CD4-positive, alpha-beta memory T cell (primary cell): ENCODE results near the gene PRKD1. TPM values are rescaled to one million over a fixed set of nuclear protein-coding genes. Genes with fewer than 3 reads are reported as not detected.

Source experiments
- CTCF ChIA-PET: fragments of 350-600 bp; sonication (Branson Sonifier 250); formaldehyde crosslinking; loops from one replicate; lab custom pipeline; 2021; ENCODE audit warnings: inconsistent platforms; ENCODE audit not compliant: partially characterized antibody; lab: Charles Lee
- POLR2A ChIA-PET: fragments of 350-600 bp; sonication (Branson Sonifier 250); formaldehyde crosslinking; loops from one replicate; lab custom pipeline; 2021; ENCODE audit not compliant: partially characterized antibody; lab: Charles Lee
- DNase-seq, 5 donors: peaks; one replicate each; pipeline versions ENCODE4 v3.0.0 to v3.0.0-alpha.2; 2020 to 2022; ENCODE audit warnings: mixed read lengths in 1 of 5
- H3K27ac ChIP-seq: one replicate; pipeline ENCODE4 v1.7.0; 2013; ENCODE audit warnings: low read depth, low read length
- H3K27me3 ChIP-seq: 2 replicates; pipeline ENCODE4 v1.7.0; 2013; ENCODE audit warnings: mild to moderate bottlenecking, low read length, moderate library complexity; ENCODE audit not compliant: insufficient read depth
- H3K36me3 ChIP-seq: 2 replicates; pipeline ENCODE4 v1.7.0; 2013; ENCODE audit warnings: mild to moderate bottlenecking, low read length, moderate library complexity; ENCODE audit not compliant: insufficient read depth
- H3K4me1 ChIP-seq: 2 replicates; pipeline ENCODE4 v1.7.0; 2013; ENCODE audit warnings: mild to moderate bottlenecking, low read length, moderate library complexity; ENCODE audit not compliant: insufficient read depth
- H3K4me3 ChIP-seq, 2 donors: one replicate each; pipeline ENCODE4 v1.7.0; 2013; ENCODE audit warnings: low read length in 2 of 2, mild to moderate bottlenecking in 1 of 2
- H3K9me3 ChIP-seq, 2 donors: one replicate each; pipeline ENCODE4 v1.7.0; 2013; ENCODE audit warnings: low read length in 2 of 2, control low read depth in 1 of 2; ENCODE audit not compliant: control insufficient read depth in 1 of 2
- H3K27ac Mint-ChIP-seq, 7 donors: one replicate each; pipeline ENCODE4 v1.8.0; 2020 to 2021; ENCODE audit warnings: mixed read lengths in 7 of 7, mild to moderate bottlenecking in 6 of 7, inconsistent platforms in 3 of 7, moderate library complexity in 3 of 7
- H3K27me3 Mint-ChIP-seq, 2 donors: one replicate each; pipeline ENCODE4 v1.8.0; 2020 to 2021; ENCODE audit warnings: mixed read lengths in 2 of 2
- H3K36me3 Mint-ChIP-seq, 2 donors: one replicate each; pipeline ENCODE4 v1.8.0; 2020 to 2021; ENCODE audit warnings: mixed read lengths in 2 of 2, inconsistent platforms in 1 of 2, mild to moderate bottlenecking in 1 of 2
- H3K4me1 Mint-ChIP-seq, 4 donors: one replicate each; pipeline ENCODE4 v1.8.0; 2020 to 2021; ENCODE audit warnings: mixed read lengths in 4 of 4, mild to moderate bottlenecking in 1 of 4
- H3K4me3 Mint-ChIP-seq, 8 donors: one replicate each; pipeline ENCODE4 v1.8.0; 2020 to 2021; ENCODE audit warnings: mixed read lengths in 8 of 8, mild to moderate bottlenecking in 7 of 8, moderate library complexity in 6 of 8, inconsistent platforms in 3 of 8
- H3K9me3 Mint-ChIP-seq, 8 donors: one replicate each; pipeline ENCODE4 v1.8.0; 2020 to 2021; ENCODE audit warnings: mixed read lengths in 8 of 8, mild to moderate bottlenecking in 5 of 8, inconsistent platforms in 3 of 8, moderate library complexity in 1 of 8
- intact Hi-C: fragments of 100-400 bp; cut with micrococcal nuclease; formaldehyde crosslinking; loops from one replicate; pipeline ENCODE4 v1.15.1; 2023
- polyA plus RNA-seq, 2 donors: library from polyadenylated mRNA; unstranded; fragments of 300-500 nt; fragmentation: Illumina TruSeq; gene quantifications; one replicate each; pipeline ENCODE4 v1.2.3, GENCODE V29; 2021
- total RNA-seq, 2 experiments: library from RNA; stranded (reverse); gene quantifications; one replicate each; pipeline ENCODE4 v1.2.3, GENCODE V29; 2021

The PRKD1 gene
- total and polyA plus RNA-seq, 4 experiments from 2014 or later = not detected

DNA sequence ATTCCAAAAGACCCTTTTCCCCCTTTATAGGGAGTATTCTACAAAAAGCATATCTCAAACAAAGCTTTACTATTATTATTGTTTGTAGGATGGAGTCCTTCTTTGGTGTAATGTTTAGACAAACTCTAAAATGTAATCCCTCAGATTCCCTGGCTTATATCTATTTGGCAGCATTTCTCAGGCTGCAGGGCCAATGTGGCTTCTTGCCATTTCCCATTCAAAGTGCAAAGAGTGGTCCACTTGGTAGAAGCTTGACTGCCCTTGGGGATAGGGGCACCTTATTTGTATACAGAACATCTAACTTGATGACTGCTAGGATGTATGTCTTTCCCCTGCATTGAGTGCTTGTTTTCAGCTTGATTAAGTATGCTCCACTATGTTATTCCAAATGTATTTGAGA, 242.7 kb downstream of the PRKD1 start:
- Histone ChIP-seq H3K36me3 (no peaks in the 10 kb centered on the region), H3K9me3 (no peaks in the 10 kb centered on the region), H3K27ac (no peak overlapping the region), H3K4me3 (no peak overlapping the region), H3K4me1 (no peaks in the 10 kb centered on the region), H3K27me3 (no peaks in the 10 kb centered on the region)
- intact Hi-C loops = no loop called here
- POLR2A ChIA-PET = no interaction called here
- Mint-ChIP-seq H3K27me3 (no peaks in the 10 kb centered on the region), H3K4me3 (no peak overlapping the region), H3K36me3 (no peaks in the 10 kb centered on the region), H3K27ac (no peak overlapping the region), H3K9me3 (peaks cover 2 to 22% (median 12%) of the 10 kb centered on the region in 8 donors), H3K4me1 (no peaks in the 10 kb centered on the region)
- no peak for DNase-seq
- CTCF ChIA-PET = no interaction called here

DNA sequence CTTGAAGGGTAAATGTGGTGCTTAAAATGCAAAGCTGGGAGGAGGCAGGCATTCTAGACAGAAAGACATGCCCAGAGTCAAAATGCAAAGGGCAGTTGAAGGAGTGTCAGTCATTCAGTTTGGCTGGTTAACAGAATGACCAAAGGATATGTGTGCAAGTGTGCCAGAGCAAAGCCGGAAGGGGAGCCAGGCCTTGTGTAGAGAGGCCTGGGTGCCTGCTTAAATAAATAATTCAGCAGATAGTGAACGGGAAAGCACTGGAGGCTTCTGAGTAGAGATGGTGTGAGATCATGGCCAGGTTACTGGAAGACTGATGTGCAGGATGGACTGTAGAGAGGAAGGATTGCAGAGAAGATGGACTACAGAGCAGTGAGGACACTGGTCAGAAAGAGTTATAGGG, 244.9 kb downstream of the PRKD1 start:
- POLR2A ChIA-PET = no interaction called here
- no peak overlapping the region for H3K4me3 ChIP-seq
- intact Hi-C loops = no loop called here
- DNase-seq = no peak
- no peaks in the 10 kb centered on the region for H3K9me3 ChIP-seq
- no peaks in the 10 kb centered on the region for H3K36me3 Mint-ChIP-seq
- H3K4me1 ChIP-seq = no peaks in the 10 kb centered on the region
- H3K27ac ChIP-seq = no peak overlapping the region
- H3K27me3 Mint-ChIP-seq = no peaks in the 10 kb centered on the region
- H3K36me3 ChIP-seq = no peaks in the 10 kb centered on the region
- CTCF ChIA-PET = no interaction called here
- no peaks in the 10 kb centered on the region for H3K4me1 Mint-ChIP-seq
- peaks cover 2 to 24% (median 7%) of the 10 kb centered on the region in 8 donors for H3K9me3 Mint-ChIP-seq
- H3K27me3 ChIP-seq = no peaks in the 10 kb centered on the region
- no peak overlapping the region for H3K4me3 Mint-ChIP-seq
- no peak overlapping the region for H3K27ac Mint-ChIP-seq

DNA sequence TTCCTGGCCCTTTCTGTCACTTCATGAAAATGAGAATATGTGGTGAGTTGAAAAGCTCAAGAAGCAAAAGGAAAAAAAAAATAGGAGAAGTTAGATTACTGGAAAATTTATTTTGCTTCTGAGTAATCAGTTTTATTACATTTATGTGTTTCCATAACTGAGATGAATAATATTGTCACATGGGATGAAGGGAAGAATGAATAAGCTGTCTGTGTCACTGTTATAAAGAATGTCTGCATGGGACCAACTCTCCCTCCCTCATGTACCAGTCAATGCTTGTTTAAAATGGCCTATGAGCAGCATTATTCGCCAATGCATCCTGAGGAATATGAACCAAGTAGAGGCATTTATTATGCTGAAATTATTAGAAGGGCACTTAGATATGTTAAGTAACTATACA, 246.3 kb downstream of the PRKD1 start:
- no peaks in the 10 kb centered on the region for H3K4me1 Mint-ChIP-seq
- Histone ChIP-seq H3K36me3 (no peaks in the 10 kb centered on the region), H3K4me3 (no peak overlapping the region), H3K9me3 (no peaks in the 10 kb centered on the region), H3K4me1 (no peaks in the 10 kb centered on the region), H3K27me3 (no peaks in the 10 kb centered on the region), H3K27ac (no peak overlapping the region)
- H3K27ac Mint-ChIP-seq = no peak overlapping the region
- CTCF ChIA-PET = no interaction called here
- no peak overlapping the region for H3K4me3 Mint-ChIP-seq
- no peaks in the 10 kb centered on the region for H3K27me3 Mint-ChIP-seq
- POLR2A ChIA-PET = no interaction called here
- DNase-seq = no peak
- H3K9me3 Mint-ChIP-seq = peaks cover 2 to 19% (median 7%) of the 10 kb centered on the region in 8 donors
- intact Hi-C loops = no loop called here
- H3K36me3 Mint-ChIP-seq = no peaks in the 10 kb centered on the region

DNA sequence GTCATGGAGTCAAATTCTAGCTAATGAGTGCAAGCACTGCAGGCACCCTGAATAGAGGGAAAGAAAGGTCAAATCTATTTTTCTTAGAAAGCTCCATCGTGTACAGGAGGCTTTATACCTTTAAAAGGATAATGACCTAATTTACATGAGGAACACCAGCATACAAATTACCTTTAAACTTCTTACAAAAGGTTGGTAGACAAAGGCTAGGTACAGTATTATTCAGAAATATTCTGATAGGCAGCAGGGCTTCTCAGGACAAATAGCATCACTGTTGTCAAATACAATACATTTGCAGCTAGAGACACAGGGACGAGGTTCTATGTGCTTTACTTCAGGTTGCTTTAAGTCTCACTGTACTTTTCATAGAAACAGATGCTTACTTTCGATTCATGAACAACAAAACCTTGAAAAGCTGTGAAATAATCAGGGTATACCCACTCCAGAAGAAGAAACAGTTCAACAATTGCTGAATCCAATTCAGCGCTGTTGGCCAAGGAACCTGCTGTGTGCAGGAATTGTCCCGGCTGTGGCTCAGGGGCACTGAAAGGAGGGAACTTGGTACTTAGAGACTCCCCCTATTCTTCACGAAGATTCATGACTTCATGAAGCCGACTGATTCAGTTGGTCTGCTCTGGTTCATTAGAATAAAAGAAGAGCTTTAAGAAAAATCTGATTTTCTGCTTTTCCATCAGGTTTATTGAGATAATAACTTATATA, 252.9 kb downstream of the PRKD1 start:
- intact Hi-C loops = no loop called here
- no peak for DNase-seq
- no peaks in the 10 kb centered on the region for H3K4me1 Mint-ChIP-seq
- POLR2A ChIA-PET = no interaction called here
- no peaks in the 10 kb centered on the region for H3K9me3 ChIP-seq
- no peak overlapping the region for H3K27ac Mint-ChIP-seq
- CTCF ChIA-PET = no interaction called here
- no peaks in the 10 kb centered on the region for H3K36me3 Mint-ChIP-seq
- H3K9me3 Mint-ChIP-seq = peaks cover 1 to 12% (median 7%) of the 10 kb centered on the region in 8 donors
- no peak overlapping the region for H3K4me3 ChIP-seq
- no peaks in the 10 kb centered on the region for H3K27me3 ChIP-seq
- no peak overlapping the region for H3K4me3 Mint-ChIP-seq
- H3K27ac ChIP-seq = no peak overlapping the region
- H3K4me1 ChIP-seq = no peaks in the 10 kb centered on the region
- H3K36me3 ChIP-seq = no peaks in the 10 kb centered on the region
- no peaks in the 10 kb centered on the region for H3K27me3 Mint-ChIP-seq

DNA sequence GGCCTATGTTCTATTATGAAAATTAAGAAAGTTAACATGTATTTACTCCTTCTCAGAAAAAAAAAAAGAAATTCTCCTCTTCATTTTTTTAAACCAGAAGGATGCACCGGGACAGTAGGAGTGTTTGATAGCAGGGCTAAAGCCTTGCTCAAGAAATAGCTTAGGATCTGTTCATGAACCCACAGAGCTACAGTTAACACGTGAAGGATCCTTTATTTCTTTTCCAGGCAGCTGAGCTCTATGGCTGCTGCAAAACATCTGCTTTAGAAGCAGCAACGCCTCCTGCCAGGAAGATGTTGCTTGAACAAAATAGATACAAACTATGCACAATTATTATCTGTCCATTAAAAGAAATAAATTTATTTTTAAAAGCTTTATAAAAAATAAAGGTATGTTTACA, 254.8 kb downstream of the PRKD1 start:
- POLR2A ChIA-PET = no interaction called here
- H3K4me3 ChIP-seq = no peak overlapping the region
- DNase-seq = no peak
- H3K4me1 Mint-ChIP-seq = no peaks in the 10 kb centered on the region
- H3K27me3 ChIP-seq = no peaks in the 10 kb centered on the region
- H3K9me3 Mint-ChIP-seq = peaks cover 0 to 8% (median 6%) of the 10 kb centered on the region in 8 donors
- H3K4me3 Mint-ChIP-seq = no peak overlapping the region
- H3K36me3 Mint-ChIP-seq = no peaks in the 10 kb centered on the region
- intact Hi-C loops = no loop called here
- no peaks in the 10 kb centered on the region for H3K27me3 Mint-ChIP-seq
- H3K9me3 ChIP-seq = no peaks in the 10 kb centered on the region
- no peak overlapping the region for H3K27ac ChIP-seq
- H3K27ac Mint-ChIP-seq = no peak overlapping the region
- CTCF ChIA-PET = no interaction called here
- H3K36me3 ChIP-seq = no peaks in the 10 kb centered on the region
- H3K4me1 ChIP-seq = no peaks in the 10 kb centered on the region

DNA sequence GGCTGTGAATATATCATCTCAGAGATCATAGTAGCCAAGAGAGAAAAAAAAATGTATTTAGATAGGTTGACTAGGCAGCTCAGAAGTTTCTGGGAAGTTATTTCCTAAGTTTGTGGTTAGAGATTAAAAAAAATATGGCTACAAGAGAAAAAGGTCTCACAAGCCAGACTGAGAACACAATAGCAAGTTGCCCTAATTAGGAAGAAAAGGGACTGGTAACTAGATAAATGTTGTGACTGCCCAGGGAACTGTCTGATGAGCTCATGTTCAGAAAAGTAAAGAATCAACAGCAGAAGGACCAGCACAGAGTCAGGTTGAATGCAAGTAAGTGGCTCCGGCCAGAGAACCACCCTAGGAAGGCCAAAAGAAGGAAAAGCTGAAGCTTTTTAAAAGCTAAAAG, 256.6 kb downstream of the PRKD1 start:
- Histone ChIP-seq H3K9me3 (no peaks in the 10 kb centered on the region), H3K27me3 (no peaks in the 10 kb centered on the region), H3K4me1 (no peaks in the 10 kb centered on the region), H3K27ac (no peak overlapping the region), H3K36me3 (no peaks in the 10 kb centered on the region), H3K4me3 (no peak overlapping the region)
- intact Hi-C loops = no loop called here
- Mint-ChIP-seq H3K27ac (no peak overlapping the region), H3K4me3 (no peak overlapping the region), H3K36me3 (no peaks in the 10 kb centered on the region), H3K27me3 (no peaks in the 10 kb centered on the region), H3K9me3 (peaks cover 0 to 12% (median 5%) of the 10 kb centered on the region in 8 donors), H3K4me1 (no peaks in the 10 kb centered on the region)
- CTCF ChIA-PET = no interaction called here
- POLR2A ChIA-PET = no interaction called here
- DNase-seq = no peak

DNA sequence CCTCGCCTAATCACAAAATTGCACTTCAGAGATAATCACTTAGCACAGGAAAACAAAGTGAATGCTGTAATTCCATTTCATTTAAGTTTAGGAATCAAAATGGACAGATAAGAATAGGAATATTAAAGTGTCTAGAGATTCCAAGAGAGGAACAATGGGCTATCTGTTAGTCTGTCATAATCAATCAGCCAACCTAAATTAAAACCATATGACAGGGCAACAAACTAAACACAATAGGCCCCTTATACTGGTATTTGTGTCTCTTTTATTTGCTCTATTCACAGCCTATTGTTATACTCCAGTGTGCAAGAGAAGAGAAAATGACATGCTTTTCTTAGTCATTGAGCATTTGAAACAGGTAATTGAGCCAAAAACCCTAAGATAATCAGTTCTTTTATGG, 259.4 kb downstream of the PRKD1 start:
- Histone ChIP-seq H3K36me3 (no peaks in the 10 kb centered on the region), H3K27ac (no peak overlapping the region), H3K9me3 (no peaks in the 10 kb centered on the region), H3K4me3 (no peak overlapping the region), H3K4me1 (no peaks in the 10 kb centered on the region), H3K27me3 (no peaks in the 10 kb centered on the region)
- POLR2A ChIA-PET = no interaction called here
- DNase-seq = no peak
- Mint-ChIP-seq H3K27me3 (no peaks in the 10 kb centered on the region), H3K27ac (no peak overlapping the region), H3K4me1 (no peaks in the 10 kb centered on the region), H3K36me3 (no peaks in the 10 kb centered on the region), H3K9me3 (peaks cover 0 to 17% (median 5%) of the 10 kb centered on the region in 8 donors), H3K4me3 (no peak overlapping the region)
- intact Hi-C loops = no loop called here
- CTCF ChIA-PET = no interaction called here
